Osteocyte (in vitro differentiated cells): ENCODE measurements around the gene TTLL5. TPM values are rescaled to one million over a fixed set of nuclear protein-coding genes. Genes with fewer than 3 reads are reported as not detected.

ENCODE experiments used
- DNase-seq: peaks from one replicate; pipeline ENCODE4 v3.0.0; 2021; ENCODE audit warnings: mixed read lengths; ENCODE audit not compliant: unreplicated experiment; ENCODE audit errors: extremely low spot score
- H3K27ac Mint-ChIP-seq: one replicate; pipeline ENCODE4 v1.8.0; 2021; ENCODE audit warnings: mild to moderate bottlenecking, mixed read lengths; ENCODE audit not compliant: unreplicated experiment
- H3K27me3 Mint-ChIP-seq: one replicate; pipeline ENCODE4 v1.8.0; 2021; ENCODE audit warnings: mixed read lengths; ENCODE audit not compliant: unreplicated experiment
- H3K36me3 Mint-ChIP-seq: one replicate; pipeline ENCODE4 v1.8.0; 2021; ENCODE audit warnings: mixed read lengths; ENCODE audit not compliant: unreplicated experiment
- H3K4me1 Mint-ChIP-seq: one replicate; pipeline ENCODE4 v1.8.0; 2021; ENCODE audit warnings: mixed read lengths; ENCODE audit not compliant: unreplicated experiment
- H3K4me3 Mint-ChIP-seq: one replicate; pipeline ENCODE4 v1.8.0; 2021; ENCODE audit warnings: mild to moderate bottlenecking, moderate library complexity, mixed read lengths; ENCODE audit not compliant: unreplicated experiment
- H3K9me3 Mint-ChIP-seq: one replicate; pipeline ENCODE4 v1.8.0; 2021; ENCODE audit warnings: mixed read lengths; ENCODE audit not compliant: unreplicated experiment
- CTCF ChIP-seq: fragments of 200-600 bp; sonication (generic); IDR thresholded peaks from 2 replicates; pipeline ENCODE4 v1.5.0; 2021; ENCODE audit warnings: antibody characterized with exemption, mild to moderate bottlenecking, moderate library complexity
- total RNA-seq: library from RNA; stranded (reverse); gene quantifications from 2 replicates; pipeline ENCODE4 v1.2.1, GENCODE V29; 2021

TTLL5 gene
- total RNA-seq, 1 donor from 2014 or later = 37.3 TPM

GRCh38 chr14:75824318-75824717, 163.3 kb downstream of the TTLL5 start:
- H3K4me3 Mint-ChIP-seq = no peak overlapping the region
- peaks cover 73% of the 10 kb centered on the region for H3K4me1 Mint-ChIP-seq
- peak overlapping the region; percentile 99 for H3K27ac Mint-ChIP-seq
- H3K27me3 Mint-ChIP-seq = no peaks in the 10 kb centered on the region
- no peak for DNase-seq
- no peak for TF ChIP-seq CTCF
- no peaks in the 10 kb centered on the region for H3K9me3 Mint-ChIP-seq
- peaks cover 4% of the 10 kb centered on the region for H3K36me3 Mint-ChIP-seq

GRCh38 chr14:75825147-75825592, 164.1 kb downstream of the TTLL5 start:
- no peak for DNase-seq
- H3K4me1 Mint-ChIP-seq = peaks cover 76% of the 10 kb centered on the region
- peak overlapping the region; percentile 99 for H3K27ac Mint-ChIP-seq
- H3K9me3 Mint-ChIP-seq = no peaks in the 10 kb centered on the region
- H3K4me3 Mint-ChIP-seq = peak overlapping the region; percentile 28
- no peaks in the 10 kb centered on the region for H3K27me3 Mint-ChIP-seq
- no peak for TF ChIP-seq CTCF
- peaks cover 3% of the 10 kb centered on the region for H3K36me3 Mint-ChIP-seq

- Mint-ChIP-seq H3K9me3 (no peaks in the 10 kb centered on the region), H3K4me3 (no peak overlapping the region), H3K4me1 (peaks cover 69% of the 10 kb centered on the region), H3K27ac (peak overlapping the region; percentile 99), H3K27me3 (no peaks in the 10 kb centered on the region), H3K36me3 (no peaks in the 10 kb centered on the region)
- DNase-seq = no peak
- no peak for TF ChIP-seq CTCF
Observed at GRCh38 chr14:75826599-75826998, 165.6 kb downstream of the TTLL5 start.

GRCh38 chr14:75827331-75827730, 166.3 kb downstream of the TTLL5 start:
- no peaks in the 10 kb centered on the region for H3K36me3 Mint-ChIP-seq
- H3K27ac Mint-ChIP-seq = peak overlapping the region; percentile 99
- no peak for TF ChIP-seq CTCF
- no peaks in the 10 kb centered on the region for H3K9me3 Mint-ChIP-seq
- no peak overlapping the region for H3K4me3 Mint-ChIP-seq
- H3K27me3 Mint-ChIP-seq = no peaks in the 10 kb centered on the region
- peaks cover 69% of the 10 kb centered on the region for H3K4me1 Mint-ChIP-seq
- no peak for DNase-seq

GRCh38 chr14:75829316-75829715, 168.3 kb downstream of the TTLL5 start:
- H3K27ac Mint-ChIP-seq = no peak overlapping the region
- TF ChIP-seq CTCF = no peak
- no peak for DNase-seq
- no peaks in the 10 kb centered on the region for H3K9me3 Mint-ChIP-seq
- H3K27me3 Mint-ChIP-seq = no peaks in the 10 kb centered on the region
- no peak overlapping the region for H3K4me3 Mint-ChIP-seq
- H3K36me3 Mint-ChIP-seq = peaks cover 4% of the 10 kb centered on the region
- H3K4me1 Mint-ChIP-seq = peaks cover 66% of the 10 kb centered on the region
